Neural cell (in vitro differentiated cells): ENCODE measurements around the gene MOSPD2. TPM values are rescaled to one million over a fixed set of nuclear protein-coding genes. Genes with fewer than 3 reads are reported as not detected.

Experiments
- H2AFZ ChIP-seq: fragments of 200-600, 300-800 bp; sonication (generic), shearing (Covaris generic); 2 replicates; pipeline ENCODE4 v1.6.0; 2014; ENCODE audit warnings: low read depth, mild to moderate bottlenecking, antibody characterized with exemption, low read length, moderate library complexity
- H3F3A ChIP-seq: fragments of 200-600 bp; shearing (Covaris generic); 2 replicates; pipeline ENCODE4 v1.6.1; 2016; ENCODE audit warnings: mild to moderate bottlenecking, moderate library complexity, mixed read lengths, antibody characterized with exemption, low read length; ENCODE audit not compliant: insufficient read depth, poor library complexity, severe bottlenecking
- H3K27ac ChIP-seq: fragments of 200-600, 300-800 bp; sonication (generic), shearing (Covaris generic); 2 replicates; pipeline ENCODE4 v1.5.1; 2014; ENCODE audit warnings: mild to moderate bottlenecking, low read length, moderate library complexity
- H3K27me3 ChIP-seq: fragments of 300-800, 200-600 bp; sonication (generic), shearing (Covaris generic); 2 replicates; pipeline ENCODE4 v1.6.0; 2014; ENCODE audit warnings: mild to moderate bottlenecking, low read depth, low read length, moderate library complexity; ENCODE audit not compliant: insufficient read depth
- H3K36me3 ChIP-seq: fragments of 300-800, 200-600 bp; sonication (generic), shearing (Covaris generic); 2 replicates; pipeline ENCODE4 v1.5.1; 2014; ENCODE audit warnings: mild to moderate bottlenecking, antibody characterized with exemption, low read length, moderate library complexity; ENCODE audit not compliant: insufficient read depth
- H3K4me2 ChIP-seq: fragments of 300-800, 200-600 bp; sonication (generic), shearing (Covaris generic); 2 replicates; pipeline ENCODE4 v1.6.0; 2014; ENCODE audit warnings: mild to moderate bottlenecking, low read length
- H3K4me3 ChIP-seq: fragments of 300-800, 200-600 bp; sonication (generic), shearing (Covaris generic); 2 replicates; pipeline ENCODE4 v1.5.1; 2014; ENCODE audit warnings: mild to moderate bottlenecking, low read length, moderate library complexity
- H3K79me2 ChIP-seq: fragments of 200-600 bp; shearing (Covaris generic); replicated peaks from 2 replicates; pipeline ENCODE4 v1.6.0; 2014; ENCODE audit warnings: mild to moderate bottlenecking, low read length, moderate library complexity; ENCODE audit not compliant: insufficient read depth
- H3K9ac ChIP-seq: fragments of 300-800, 200-600 bp; sonication (generic), shearing (Covaris generic); 2 replicates; pipeline ENCODE4 v1.6.1; 2016; ENCODE audit warnings: mild to moderate bottlenecking, low read length, mixed read lengths
- H3K9me2 ChIP-seq: fragments of 200-600 bp; shearing (Covaris generic); 2 replicates; pipeline ENCODE4 v1.6.1; 2016; ENCODE audit warnings: mild to moderate bottlenecking, low read length, mixed read lengths; ENCODE audit not compliant: insufficient read depth
- H3K9me3 ChIP-seq: fragments of 200-600, 300-800 bp; sonication (generic), shearing (Covaris generic); 2 replicates; pipeline ENCODE4 v1.6.1; 2016; ENCODE audit warnings: mild to moderate bottlenecking, mixed run types, low read length, moderate library complexity, mixed read lengths
- H4K20me1 ChIP-seq: fragments of 200-600 bp; shearing (Covaris generic); 2 replicates; pipeline ENCODE4 v1.6.1; 2016; ENCODE audit warnings: mild to moderate bottlenecking, mixed run types; ENCODE audit not compliant: insufficient read depth
- CTCF ChIP-seq: fragments of 450-650 bp; IDR thresholded peaks from 2 replicates; pipeline ENCODE4 v1.5.1; 2014; ENCODE audit warnings: antibody characterized with exemption, mild to moderate bottlenecking, moderate library complexity; ENCODE audit not compliant: poor library complexity, severe bottlenecking
- EZH2 ChIP-seq: fragments of 200-600, 300-800 bp; shearing (Covaris generic), sonication (generic); IDR thresholded peaks from 2 replicates; pipeline ENCODE4 v1.6.1; 2014; ENCODE audit warnings: antibody characterized with exemption, low read length, borderline replicate concordance, mild to moderate bottlenecking; ENCODE audit not compliant: insufficient read depth, poor library complexity, severe bottlenecking
- MXI1 ChIP-seq: fragments of 450-650 bp; conservative IDR thresholded peaks from 2 replicates; pipeline ENCODE4 v1.6.1; 2014; ENCODE audit warnings: antibody characterized with exemption, mild to moderate bottlenecking; ENCODE audit not compliant: poor library complexity, severe bottlenecking
- POLR2AphosphoS5 ChIP-seq: IDR thresholded peaks from 2 replicates; pipeline ENCODE4 v1.6.1; 2012
- REST ChIP-seq: IDR thresholded peaks from 2 replicates; pipeline ENCODE4 v1.6.1; 2012; ENCODE audit warnings: borderline replicate concordance
- SMC3 ChIP-seq: fragments of 450-650 bp; conservative IDR thresholded peaks from 2 replicates; pipeline ENCODE4 v1.6.1; 2014; ENCODE audit warnings: antibody characterized with exemption, mild to moderate bottlenecking, moderate library complexity; ENCODE audit not compliant: poor library complexity
- polyA plus RNA-seq: library from polyadenylated mRNA; depleted of rRNA; stranded (reverse); fragments of >200 nt; gene quantifications from 2 replicates; pipeline ENCODE4 v1.2.3, GENCODE V29; 2014

Gene MOSPD2
- polyA plus RNA-seq, 1 donor from 2014 or later, result 12.4 TPM

GRCh38 chrX:14964500-14964899 lies 91.3 kb downstream of the MOSPD2 start:
- H3K27ac ChIP-seq, result no peak overlapping the region
- H3K9me3 ChIP-seq, result no peaks in the 10 kb centered on the region
- no peak overlapping the region for H3K4me2 ChIP-seq
- no peaks in the 10 kb centered on the region for H4K20me1 ChIP-seq
- no peak overlapping the region for H3K4me3 ChIP-seq
- H2AFZ ChIP-seq, result no peak overlapping the region
- H3K27me3 ChIP-seq, result no peaks in the 10 kb centered on the region
- no peak overlapping the region for H3K9ac ChIP-seq
- H3K79me2 ChIP-seq, result no peaks in the 10 kb centered on the region
- no peaks in the 10 kb centered on the region for H3K9me2 ChIP-seq
- H3K36me3 ChIP-seq, result no peaks in the 10 kb centered on the region
- H3F3A ChIP-seq, result no peaks in the 10 kb centered on the region
- no peak for TF ChIP-seq SMC3
- TF ChIP-seq POLR2AphosphoS5, result no peak
- no peak for TF ChIP-seq MXI1
- no peak for TF ChIP-seq REST
- TF ChIP-seq EZH2, result no peak
- TF ChIP-seq CTCF, result no peak

Other genes with a start within 250 kb of the MOSPD2 start
- 0.17 and 0.40 TPM in 2 replicates for gene FANCB, start 352 bp upstream of the MOSPD2 start, polyA plus RNA-seq